ENCODE results near the gene DAAM2. TPM values are rescaled to one million over a fixed set of nuclear protein-coding genes. Genes with fewer than 3 reads are reported as not detected.

DAAM2 gene
- polyA plus RNA-seq, 3 donors = not detected

DNA sequence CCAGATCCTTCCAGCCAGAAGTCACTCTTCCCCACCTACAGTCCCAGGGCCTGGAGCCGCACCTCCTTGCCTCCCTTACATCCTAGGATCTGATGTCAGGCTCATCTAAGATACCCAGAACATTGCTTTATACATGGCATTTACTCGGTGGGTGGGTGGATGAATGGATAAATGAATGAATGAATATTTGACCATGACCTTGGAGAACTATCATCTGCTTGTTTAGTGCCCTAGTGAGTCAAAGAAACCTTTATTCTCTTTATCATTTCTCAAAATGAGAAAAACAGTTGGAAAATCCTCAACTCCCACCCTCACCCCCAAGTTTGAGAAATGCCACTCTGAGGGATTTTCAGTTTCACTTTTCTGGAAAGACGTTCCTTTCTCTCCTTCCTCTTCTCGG, 56.0 kb downstream of the DAAM2 start:
- intact Hi-C loops (cut with micrococcal nuclease) = no loop called here
- WGBS (ENCODE audit: insufficient coverage) = 0% methylated on average over 2 of the region's 4 CpGs
- DNase-seq = no peak
- Mint-ChIP-seq H3K27me3 (ENCODE audit: low read depth in 3 of 3) (peaks cover 2 to 4% (median 4%) of the 10 kb centered on the region in 3 donors), H3K36me3 (no peaks in the 10 kb centered on the region), H3K4me1 (no peaks in the 10 kb centered on the region), H3K9me3 (peaks cover 0 to 2% (median 0%) of the 10 kb centered on the region in 7 donors), H3K4me3 (no peak overlapping the region), H3K27ac (no peak overlapping the region)
- Histone ChIP-seq H3K36me3 (replicated peaks in 1 of 2; ENCODE audit: control insufficient read depth in 1 of 2, insufficient read depth in 2 of 2, low read length in 2 of 2) (no peaks in the 10 kb centered on the region), H3K9me3 (replicated peaks in 1 of 2; ENCODE audit: control insufficient read depth in 1 of 2, insufficient read depth in 1 of 2, low read length in 2 of 2) (no peaks in the 10 kb centered on the region), H3K79me2 (ENCODE audit: insufficient read depth, low read length) (no peaks in the 10 kb centered on the region), H3K4me1 (ENCODE audit: control insufficient read depth in 1 of 2, insufficient read depth in 2 of 2, low read length in 2 of 2) (no peaks in the 10 kb centered on the region), H3K9ac (ENCODE audit: insufficient read depth, low read length, poor library complexity, severe bottlenecking) (no peak overlapping the region), H3K4me2 (replicated peaks; ENCODE audit: extremely low read depth, low read length, poor library complexity, severe bottlenecking) (no peak overlapping the region), H3K27me3 (ENCODE audit: control insufficient read depth in 2 of 2, insufficient read depth in 2 of 2, low read length in 2 of 2) (no peaks in the 10 kb centered on the region), H3K4me3 (replicated peaks in 1 of 3; ENCODE audit: low read depth in 2 of 3, low read length in 3 of 3) (no peak overlapping the region), H4K20me1 (ENCODE audit: insufficient read depth, low read length) (no peaks in the 10 kb centered on the region), H3K27ac (ENCODE audit: low read depth in 1 of 2, low read length in 2 of 2) (no peak overlapping the region), H2AFZ (ENCODE audit: insufficient read depth, low read depth, low read length, poor library complexity, severe bottlenecking) (no peak overlapping the region)
- TF ChIP-seq, protein P1, sequence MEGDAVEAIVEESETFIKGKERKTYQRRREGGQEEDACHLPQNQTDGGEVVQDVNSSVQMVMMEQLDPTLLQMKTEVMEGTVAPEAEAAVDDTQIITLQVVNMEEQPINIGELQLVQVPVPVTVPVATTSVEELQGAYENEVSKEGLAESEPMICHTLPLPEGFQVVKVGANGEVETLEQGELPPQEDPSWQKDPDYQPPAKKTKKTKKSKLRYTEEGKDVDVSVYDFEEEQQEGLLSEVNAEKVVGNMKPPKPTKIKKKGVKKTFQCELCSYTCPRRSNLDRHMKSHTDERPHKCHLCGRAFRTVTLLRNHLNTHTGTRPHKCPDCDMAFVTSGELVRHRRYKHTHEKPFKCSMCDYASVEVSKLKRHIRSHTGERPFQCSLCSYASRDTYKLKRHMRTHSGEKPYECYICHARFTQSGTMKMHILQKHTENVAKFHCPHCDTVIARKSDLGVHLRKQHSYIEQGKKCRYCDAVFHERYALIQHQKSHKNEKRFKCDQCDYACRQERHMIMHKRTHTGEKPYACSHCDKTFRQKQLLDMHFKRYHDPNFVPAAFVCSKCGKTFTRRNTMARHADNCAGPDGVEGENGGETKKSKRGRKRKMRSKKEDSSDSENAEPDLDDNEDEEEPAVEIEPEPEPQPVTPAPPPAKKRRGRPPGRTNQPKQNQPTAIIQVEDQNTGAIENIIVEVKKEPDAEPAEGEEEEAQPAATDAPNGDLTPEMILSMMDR (IDR thresholded peaks at IDR 0.05) = no peak

DNA sequence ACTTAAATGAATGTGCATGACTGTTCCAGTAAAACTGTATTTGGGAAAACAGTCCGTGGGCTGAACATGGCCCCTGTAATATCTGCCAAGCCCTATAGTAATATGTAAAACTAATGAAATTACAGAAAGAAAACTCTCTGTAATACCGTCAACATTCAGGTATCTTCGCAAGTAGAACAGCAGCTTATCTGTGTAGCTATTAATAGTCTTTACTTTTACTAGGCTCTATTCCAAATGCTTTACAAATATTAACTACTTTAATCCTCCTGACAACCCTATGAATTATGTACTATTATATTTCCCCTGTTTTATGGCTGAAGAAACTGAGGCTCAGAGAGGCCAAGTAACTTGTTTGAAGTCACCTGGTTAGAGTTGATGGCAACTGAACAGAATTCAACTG, 57.1 kb downstream of the DAAM2 start:
- Histone ChIP-seq H2AFZ (ENCODE audit: insufficient read depth, low read depth, low read length, poor library complexity, severe bottlenecking) (no peak overlapping the region), H3K4me2 (replicated peaks; ENCODE audit: extremely low read depth, low read length, poor library complexity, severe bottlenecking) (no peak overlapping the region), H3K36me3 (replicated peaks in 1 of 2; ENCODE audit: control insufficient read depth in 1 of 2, insufficient read depth in 2 of 2, low read length in 2 of 2) (no peaks in the 10 kb centered on the region), H4K20me1 (ENCODE audit: insufficient read depth, low read length) (no peaks in the 10 kb centered on the region), H3K9me3 (replicated peaks in 1 of 2; ENCODE audit: control insufficient read depth in 1 of 2, insufficient read depth in 1 of 2, low read length in 2 of 2) (no peaks in the 10 kb centered on the region), H3K27ac (ENCODE audit: low read depth in 1 of 2, low read length in 2 of 2) (no peak overlapping the region), H3K79me2 (ENCODE audit: insufficient read depth, low read length) (no peaks in the 10 kb centered on the region), H3K27me3 (ENCODE audit: control insufficient read depth in 2 of 2, insufficient read depth in 2 of 2, low read length in 2 of 2) (no peaks in the 10 kb centered on the region), H3K4me1 (ENCODE audit: control insufficient read depth in 1 of 2, insufficient read depth in 2 of 2, low read length in 2 of 2) (no peaks in the 10 kb centered on the region), H3K9ac (ENCODE audit: insufficient read depth, low read length, poor library complexity, severe bottlenecking) (no peak overlapping the region), H3K4me3 (replicated peaks in 1 of 3; ENCODE audit: low read depth in 2 of 3, low read length in 3 of 3) (no peak overlapping the region)
- peaks cover 0 to 2% (median 0%) of the 10 kb centered on the region in 7 donors for H3K9me3 Mint-ChIP-seq
- intact Hi-C loops (cut with micrococcal nuclease) = no loop called here
- no peaks in the 10 kb centered on the region for H3K4me1 Mint-ChIP-seq
- TF ChIP-seq, protein P1 (IDR thresholded peaks at IDR 0.05) = no peak
- no CpG with 5 or more reads among the region's 3 CpGs for WGBS (ENCODE audit: insufficient coverage)
- H3K4me3 Mint-ChIP-seq = no peak overlapping the region
- no peaks in the 10 kb centered on the region for H3K36me3 Mint-ChIP-seq
- peaks cover 1 to 7% (median 2%) of the 10 kb centered on the region in 3 donors for H3K27me3 Mint-ChIP-seq (ENCODE audit: low read depth in 3 of 3)
- peak overlapping the region in 1 of 7 donors; percentile 3 for H3K27ac Mint-ChIP-seq
- no peak for DNase-seq

Measured in CD14-positive monocyte (primary cell).